HG02870 (cell line): ENCODE results near the gene WNT10A.

Experiments
- ATAC-seq: cut with Tn5 transposase; IDR thresholded peaks from one replicate; pipeline ENCODE4 v1.9.1; 2021; ENCODE audit warnings: mild to moderate bottlenecking, moderate library complexity; ENCODE audit not compliant: unreplicated experiment

Gene WNT10A

DNA sequence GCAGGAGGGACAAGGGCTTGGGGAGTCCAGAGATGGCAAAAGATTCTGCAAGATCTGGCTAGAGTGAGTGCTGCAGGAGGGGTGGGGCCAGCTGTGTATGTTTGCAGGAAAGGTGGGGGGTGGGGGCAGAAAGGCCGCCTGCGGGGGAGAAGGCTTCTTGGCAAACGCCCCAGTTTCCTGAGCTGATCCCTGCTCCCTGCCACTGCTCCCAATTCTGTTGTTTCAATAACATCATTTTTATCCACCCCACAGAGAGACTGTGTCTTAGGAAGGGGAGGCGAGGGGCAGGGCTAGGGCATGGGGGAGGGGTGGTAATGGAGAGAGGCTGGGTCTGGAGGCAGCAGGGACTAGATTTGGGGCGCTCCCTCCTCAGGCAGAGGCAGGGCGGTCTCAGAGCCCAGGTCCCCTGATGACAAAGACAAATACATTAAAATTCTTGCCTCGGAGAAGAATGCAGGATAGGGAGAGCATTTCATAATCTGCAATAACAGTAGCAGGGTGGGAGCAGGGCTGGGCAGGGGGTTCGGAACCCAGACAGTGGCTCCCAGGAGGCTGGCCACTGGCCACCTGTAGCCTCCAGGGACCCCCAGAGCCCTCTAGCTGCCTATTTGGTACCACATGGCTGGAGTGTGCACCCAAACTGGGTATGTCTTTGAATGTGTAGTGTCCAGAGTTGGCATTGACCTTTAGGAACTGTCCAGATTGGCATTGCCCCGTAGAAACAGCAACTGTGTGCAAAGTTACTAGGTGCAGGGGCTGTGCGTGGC, 23.1 kb upstream of the WNT10A start:
- no peak for ATAC-seq

DNA sequence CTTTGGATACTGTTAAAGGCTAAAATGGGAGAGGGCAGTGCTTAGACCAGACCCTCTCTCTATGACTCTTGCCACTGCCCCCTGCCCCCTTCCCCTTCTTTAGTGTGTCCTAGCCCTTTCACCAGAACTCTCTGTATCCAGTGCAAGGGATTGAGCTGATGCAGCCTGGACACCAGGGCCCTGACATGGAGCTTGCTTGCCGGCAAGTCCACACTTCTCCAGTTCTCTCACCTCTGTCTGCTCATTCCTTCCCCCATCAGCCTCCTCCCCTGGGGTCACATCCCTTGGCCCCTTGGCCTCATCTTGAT, 22.6 kb upstream of the WNT10A start:
- ATAC-seq, result no peak

DNA sequence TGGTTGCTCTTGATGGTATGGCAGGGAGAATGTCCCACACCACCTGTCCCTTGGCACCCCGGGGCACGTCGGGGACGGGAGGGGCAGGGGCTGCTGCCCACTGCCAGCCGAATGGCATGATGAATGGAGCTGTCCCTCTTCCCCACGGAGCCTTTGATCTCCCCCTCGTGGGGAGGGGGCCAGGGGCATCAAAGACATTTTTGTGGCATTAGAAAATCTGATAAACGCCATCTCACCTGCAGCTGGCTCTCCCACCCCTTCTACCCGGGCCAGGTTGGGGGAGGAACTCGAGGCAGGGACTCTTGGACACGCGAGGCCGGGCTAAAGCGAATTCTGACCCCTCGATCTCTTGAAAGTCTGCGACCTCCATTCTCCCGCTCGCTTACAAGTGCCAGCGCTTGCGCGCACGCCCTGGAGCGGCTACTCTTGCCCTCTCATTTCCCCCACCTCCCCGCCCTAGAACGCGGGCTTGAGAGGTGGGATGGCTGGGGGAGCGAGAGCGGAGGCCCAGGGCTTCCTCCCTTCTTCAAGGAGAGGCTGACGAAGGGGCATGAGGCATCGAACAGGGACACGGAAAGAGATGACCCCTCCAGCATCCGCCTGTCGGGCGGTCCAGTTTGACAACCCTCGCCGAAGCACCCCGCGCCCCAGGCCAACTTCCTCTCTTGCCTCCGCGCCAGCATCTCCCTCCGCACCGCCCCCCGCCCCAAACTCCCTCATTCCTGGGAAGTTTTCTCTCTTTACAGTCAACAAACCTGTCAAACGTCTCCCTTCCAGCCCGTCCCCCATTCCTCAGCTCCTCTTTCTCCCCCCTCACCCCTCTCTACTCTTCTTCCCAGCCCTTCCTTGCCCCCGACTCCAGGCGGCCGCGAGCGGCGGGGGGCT, 21.7 kb upstream of the WNT10A start:
- no peak for ATAC-seq

DNA sequence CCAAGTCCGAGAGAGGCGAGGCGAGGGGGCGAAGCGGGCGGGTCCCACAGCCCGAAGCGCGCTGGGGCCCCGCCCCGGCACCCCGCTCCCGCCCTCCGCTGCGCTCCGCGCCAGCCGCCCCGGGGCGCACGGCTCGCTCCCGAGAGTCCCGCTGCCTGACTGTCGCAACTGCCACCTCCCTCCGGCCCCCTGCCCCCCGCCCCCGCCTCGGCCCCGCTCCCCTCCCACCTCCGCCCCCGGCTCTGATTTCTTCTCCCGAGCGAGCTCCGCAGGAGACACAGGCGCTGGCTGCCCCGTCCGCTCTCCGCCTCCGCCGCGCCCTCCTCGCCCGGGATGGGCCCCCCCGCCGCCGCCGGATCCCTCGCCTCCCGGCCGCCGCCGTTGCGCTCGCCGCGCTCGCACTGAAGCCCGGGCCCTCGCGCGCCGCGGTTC, 21.1 kb upstream of the WNT10A start, which contains the start of gene WNT6:
WNT6 (plus strand) TSS at position 250 of the 432 bp plus-strand sequence. CDS start 233 bp downstream, outside the sequence.
- no peak for ATAC-seq

DNA sequence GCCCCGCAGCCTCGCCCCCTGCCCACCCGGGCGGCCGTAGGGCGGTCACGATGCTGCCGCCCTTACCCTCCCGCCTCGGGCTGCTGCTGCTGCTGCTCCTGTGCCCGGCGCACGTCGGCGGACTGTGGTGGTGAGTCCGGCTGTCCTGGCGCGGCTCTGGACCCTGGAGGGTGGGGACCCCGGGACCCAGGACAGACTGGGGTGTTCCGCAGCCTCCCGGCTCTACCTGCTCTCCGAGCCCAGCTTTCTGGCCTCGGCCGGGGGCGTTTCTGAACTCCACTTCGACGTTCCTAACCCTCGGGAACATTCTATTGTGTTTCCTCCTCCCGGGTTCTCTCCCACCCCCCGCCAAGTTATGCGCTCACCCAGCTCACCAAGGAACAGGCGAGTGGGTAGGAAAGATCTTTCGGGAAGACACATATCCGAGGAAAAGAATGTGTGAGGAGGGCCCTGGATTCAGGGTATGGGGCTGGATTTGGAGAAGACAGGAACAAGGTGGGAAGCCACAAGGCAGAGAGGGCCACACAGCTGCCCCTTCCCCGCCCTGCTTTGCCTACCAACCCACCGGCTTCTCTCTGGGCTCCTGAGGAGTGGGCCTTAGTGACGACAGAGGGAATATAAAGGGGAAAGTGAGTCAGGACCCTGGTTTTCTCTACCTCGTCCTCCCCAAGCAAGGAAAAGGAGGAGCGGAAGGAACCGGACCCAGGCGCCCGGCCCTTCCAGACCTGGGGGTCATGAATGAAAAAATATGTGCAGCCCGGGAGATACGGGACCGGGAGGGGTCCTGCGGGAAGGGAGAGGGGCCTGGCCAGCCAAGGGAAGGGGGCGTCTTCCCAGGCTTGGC, 20.4 kb upstream of the WNT10A start:
- ATAC-seq, result no peak

DNA sequence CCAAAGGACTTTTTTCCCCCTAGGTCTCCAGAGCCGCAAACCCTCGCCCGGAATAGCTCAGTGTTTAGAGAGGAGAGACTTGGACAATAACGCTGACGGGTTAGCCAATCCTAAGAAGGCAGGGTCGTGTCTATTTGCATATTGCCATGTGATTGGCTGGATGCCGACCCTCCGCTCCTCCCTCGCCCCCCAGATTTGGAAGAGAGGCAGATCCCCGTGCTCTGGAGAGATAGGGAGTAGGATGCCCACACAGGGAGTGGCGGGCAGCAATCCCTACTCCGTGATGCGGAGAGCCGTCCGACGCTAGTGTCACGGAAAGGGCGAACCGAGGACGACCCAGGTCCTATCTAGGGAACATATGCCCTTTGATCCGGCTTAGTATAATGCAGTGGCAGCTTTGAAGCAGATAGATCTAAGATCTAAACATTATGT, 19.7 kb upstream of the WNT10A start:
- ATAC-seq, result no peak

DNA sequence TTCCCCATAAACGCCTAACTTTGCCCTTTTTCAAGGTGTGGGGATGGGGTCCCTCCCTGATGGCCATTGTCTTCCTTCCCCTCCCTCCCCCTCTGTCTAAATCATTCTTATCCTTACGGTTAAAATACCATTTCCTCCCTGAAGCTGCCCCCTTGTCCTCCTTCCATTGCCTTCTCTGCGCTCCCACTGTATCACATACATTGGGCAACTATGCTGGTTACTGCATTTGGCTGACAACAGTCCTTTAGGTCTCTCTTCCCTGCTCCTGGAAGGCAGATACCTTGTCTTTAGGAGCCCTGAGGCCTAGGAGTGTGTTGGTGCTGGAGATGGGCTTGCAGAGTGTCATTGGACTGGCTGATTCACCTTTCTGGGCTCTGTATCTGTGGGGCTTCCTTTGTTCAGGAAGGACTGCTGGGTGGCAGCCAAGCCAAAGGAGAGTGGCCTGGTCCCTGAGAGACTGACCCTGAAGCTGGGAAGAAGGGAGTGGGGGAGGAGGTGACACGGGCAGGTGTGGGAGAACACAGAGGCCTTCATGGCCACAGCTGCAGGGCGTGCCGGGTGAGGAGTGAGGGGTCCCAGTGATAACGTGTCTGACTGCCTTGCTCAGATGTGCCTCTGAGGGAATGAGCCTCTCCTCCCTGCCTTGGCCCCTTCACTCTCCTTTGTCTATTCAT, 18.9 kb upstream of the WNT10A start:
- ATAC-seq, result no peak

DNA sequence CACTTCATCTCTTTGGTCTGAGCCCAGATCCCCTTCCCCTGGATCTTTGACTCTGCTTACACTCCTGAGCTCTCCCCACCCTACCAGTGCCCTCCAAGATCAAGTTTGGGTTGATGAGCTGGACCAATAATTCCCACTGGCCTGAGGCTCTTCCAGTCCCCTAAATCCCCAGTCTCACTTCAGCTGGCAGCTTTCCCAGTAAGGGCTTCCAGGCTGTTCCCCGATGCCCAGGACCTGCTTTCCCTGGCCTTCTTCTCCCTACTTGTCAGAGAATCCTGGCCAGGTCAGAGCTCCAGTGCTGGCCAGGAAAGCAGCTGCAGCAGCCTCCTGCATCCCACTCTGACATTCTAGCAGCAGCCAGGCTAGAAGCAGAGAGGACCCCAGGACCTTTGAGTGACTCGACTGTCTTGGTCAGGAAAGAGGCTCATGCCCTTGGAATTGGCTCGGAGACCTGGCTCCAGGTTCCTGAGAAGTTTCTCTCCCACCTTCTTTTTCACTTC, 17.6 kb upstream of the WNT10A start:
- no peak for ATAC-seq

DNA sequence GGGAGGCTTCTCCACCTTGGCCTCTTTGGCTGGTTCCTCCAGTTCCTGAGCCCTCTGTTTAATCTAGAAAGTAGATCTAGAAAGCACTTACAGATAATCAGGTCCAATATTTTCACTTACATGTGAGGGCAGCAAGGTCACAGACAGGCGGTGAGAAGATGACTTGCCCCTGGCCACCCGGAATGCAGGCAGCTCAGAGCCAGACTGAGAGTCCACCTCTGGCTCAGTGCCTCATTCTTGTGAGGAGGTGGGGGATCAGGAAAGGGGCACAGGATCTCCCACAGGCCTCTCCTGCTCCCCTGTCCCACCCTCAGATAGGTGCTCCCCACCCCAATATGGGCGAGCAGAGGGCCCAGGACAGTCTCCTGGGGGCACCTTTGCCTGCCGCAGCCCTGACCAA, 15.3 kb upstream of the WNT10A start:
- no peak for ATAC-seq

DNA sequence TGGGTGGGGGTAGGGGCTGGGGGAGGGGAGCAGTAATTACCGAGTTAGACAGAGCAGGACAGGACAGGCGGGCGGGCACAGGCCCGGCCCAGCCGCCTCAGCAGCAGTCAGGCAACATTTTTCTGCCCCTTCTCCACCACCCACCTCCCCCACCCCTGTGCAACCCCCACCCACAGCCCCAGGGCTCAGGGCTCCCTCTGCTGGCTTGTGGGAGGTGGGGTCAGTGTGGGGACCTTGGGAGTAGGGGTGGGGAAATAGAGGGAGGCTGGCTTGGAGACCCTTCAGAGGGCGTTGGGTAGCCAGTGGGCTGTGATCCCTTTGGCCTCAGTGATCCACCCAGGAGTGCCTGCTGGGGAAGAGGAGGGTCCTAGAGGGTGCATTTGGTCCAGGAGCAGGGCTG, 14.7 kb upstream of the WNT10A start:
- no peak for ATAC-seq

DNA sequence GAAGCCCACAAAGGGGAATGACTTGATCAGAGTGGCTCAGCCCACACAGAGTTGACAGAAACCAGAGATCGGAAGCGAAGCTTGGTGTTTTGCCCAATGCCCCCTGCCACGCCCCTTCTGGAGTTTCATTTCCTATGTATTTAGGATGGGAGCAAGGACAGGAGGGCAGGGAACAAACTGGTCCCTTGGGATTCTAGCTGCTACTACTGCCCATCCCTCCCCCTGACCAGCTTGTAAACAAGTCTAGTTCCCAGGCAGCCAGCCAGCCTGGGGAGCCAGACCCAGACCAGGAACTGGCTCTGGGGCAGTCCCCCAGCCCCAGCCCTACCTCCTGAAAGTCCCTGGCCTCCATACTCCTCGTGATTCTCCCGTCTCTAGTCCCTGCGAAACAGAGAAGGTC, 12.8 kb upstream of the WNT10A start:
- ATAC-seq, result no peak

DNA sequence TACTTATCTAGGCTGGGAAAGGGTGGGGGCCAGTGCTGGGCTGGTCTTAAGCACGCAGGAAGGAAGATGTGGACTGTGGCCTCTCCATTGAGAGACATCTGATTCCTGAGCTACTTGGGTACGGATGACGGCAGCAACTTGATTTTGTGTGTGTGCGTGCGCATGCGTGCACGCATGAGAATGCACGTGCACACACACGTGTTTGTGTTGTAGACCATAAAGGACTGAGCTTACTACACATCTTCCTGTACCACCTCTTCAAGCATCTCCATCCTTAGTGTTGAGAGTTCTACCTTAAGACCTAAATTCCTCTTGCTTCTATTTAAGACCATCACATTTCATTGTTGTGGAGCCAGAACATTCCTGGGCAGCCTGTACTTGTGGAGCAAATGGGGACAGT, 11.6 kb upstream of the WNT10A start:
- ATAC-seq, result no peak

DNA sequence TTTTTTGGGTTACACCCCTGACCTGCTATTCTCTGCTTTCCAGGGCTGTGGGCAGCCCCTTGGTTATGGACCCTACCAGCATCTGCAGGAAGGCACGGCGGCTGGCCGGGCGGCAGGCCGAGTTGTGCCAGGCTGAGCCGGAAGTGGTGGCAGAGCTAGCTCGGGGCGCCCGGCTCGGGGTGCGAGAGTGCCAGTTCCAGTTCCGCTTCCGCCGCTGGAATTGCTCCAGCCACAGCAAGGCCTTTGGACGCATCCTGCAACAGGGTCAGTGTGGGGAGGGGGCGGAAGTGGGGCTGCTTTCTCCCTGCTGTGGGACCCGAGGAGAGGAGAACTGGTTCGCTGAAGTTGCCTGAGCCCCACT, 9.7 kb upstream of the WNT10A start:
- no peak for ATAC-seq

DNA sequence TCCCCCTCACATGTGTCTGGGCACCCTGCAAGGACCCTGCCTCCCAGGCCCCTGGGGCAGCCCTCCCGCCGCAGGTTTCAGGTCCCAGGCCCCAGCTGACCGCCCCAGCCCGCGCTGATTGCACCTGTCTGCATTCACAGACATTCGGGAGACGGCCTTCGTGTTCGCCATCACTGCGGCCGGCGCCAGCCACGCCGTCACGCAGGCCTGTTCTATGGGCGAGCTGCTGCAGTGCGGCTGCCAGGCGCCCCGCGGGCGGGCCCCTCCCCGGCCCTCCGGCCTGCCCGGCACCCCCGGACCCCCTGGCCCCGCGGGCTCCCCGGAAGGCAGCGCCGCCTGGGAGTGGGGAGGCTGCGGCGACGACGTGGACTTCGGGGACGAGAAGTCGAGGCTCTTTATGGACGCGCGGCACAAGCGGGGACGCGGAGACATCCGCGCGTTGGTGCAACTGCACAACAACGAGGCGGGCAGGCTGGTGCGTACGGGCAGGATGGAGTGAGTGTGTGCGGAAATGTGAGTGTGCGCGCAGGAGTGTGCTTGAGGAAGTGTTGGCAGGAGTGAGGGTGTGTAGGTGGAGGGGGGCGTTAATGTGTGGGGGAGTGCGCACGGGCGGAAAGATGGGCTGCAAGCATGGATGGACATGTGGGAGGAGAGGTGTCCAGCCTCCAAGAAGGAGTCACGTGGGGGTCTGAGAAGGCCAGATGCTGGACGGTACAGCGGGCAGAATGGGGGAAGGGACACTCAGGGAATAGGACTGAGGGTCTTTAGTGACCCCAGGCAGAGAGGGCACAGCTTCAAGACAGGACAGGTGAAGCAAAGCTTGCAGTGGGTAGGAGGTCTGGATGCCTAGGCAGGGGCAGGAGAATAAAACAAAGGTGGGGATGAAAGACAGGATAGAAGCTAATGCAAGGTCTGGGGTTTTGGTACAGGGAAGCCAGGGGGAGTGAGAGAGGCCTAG, 9.0 kb upstream of the WNT10A start:
- ATAC-seq, result no peak

DNA sequence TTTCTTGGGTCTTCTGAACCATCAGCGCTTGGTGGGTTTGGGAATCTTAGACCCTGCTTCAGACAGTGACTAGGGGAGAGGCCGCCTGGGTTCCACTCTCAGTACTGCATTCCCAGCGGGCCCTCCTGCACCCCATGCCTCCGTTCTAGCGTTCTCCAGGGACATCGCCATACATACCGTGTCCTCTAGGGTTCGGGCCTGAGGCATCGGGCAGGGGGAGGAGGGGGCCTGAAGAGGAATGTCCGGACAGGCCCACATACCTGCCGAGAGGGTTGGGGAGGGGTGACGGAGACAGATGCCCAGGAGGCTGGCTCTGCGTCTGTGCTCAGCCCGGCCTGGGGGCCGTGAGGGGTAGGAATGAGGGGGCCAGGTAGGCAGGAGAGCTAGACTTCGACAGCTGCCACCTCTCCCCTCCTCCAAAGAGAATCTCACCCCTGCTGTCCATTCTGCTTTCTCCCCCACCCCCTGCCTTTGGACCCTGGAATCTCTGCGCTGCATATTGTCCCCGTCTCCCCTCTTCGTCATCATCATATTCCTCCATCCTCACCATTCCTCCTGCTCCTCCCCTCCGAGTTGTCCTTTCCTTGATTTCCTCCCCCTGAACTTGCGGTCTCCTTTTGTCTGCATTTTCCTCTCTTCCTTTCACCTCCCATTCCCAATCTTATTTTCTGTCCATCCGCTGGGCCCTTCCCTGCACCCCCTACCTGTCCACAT, 7.8 kb upstream of the WNT10A start:
- no peak for ATAC-seq

DNA sequence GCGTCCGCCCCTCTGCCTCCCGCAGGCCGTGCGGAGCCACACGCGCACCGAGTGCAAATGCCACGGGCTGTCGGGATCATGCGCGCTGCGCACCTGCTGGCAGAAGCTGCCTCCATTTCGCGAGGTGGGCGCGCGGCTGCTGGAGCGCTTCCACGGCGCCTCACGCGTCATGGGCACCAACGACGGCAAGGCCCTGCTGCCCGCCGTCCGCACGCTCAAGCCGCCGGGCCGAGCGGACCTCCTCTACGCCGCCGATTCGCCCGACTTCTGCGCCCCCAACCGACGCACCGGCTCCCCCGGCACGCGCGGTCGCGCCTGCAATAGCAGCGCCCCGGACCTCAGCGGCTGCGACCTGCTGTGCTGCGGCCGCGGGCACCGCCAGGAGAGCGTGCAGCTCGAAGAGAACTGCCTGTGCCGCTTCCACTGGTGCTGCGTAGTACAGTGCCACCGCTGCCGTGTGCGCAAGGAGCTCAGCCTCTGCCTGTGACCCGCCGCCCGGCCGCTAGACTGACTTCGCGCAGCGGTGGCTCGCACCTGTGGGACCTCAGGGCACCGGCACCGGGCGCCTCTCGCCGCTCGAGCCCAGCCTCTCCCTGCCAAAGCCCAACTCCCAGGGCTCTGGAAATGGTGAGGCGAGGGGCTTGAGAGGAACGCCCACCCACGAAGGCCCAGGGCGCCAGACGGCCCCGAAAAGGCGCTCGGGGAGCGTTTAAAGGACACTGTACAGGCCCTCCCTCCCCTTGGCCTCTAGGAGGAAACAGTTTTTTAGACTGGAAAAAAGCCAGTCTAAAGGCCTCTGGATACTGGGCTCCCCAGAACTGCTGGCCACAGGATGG, 7.1 kb upstream of the WNT10A start:
- ATAC-seq, result no peak

DNA sequence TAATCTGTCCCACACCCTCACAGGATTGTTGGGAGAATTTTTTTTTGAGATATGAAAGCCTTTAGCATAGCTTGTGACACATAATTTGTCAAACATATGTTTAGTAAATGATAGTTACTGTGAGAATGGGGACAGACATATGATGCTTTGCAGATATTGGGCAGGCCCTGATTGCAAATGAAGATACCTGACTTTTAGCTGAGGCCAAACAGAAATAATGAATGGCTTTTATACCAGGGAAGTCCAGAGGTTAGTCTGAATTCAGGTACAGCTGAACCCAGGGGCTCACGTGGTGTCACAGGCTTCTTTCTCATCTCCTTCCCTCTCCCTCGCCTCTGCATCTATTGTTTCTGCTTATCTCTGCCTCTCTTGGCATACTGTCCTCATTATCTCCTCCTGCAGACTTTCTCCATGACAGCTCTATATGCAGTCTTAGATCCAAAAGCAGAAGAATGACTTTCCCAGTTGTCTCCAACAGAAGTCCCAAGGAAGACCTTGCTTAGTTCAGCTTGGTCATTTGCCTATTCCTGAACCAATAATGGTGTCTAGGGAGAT, 4.9 kb upstream of the WNT10A start:
- no peak for ATAC-seq
